NCI-H82 treated with DMSO at 0.1 percent for 48 hours (cell line): ENCODE results near the gene DVL1.
"Not testable (repeated sequence)": the region's sequence is repeated elsewhere in the genome, so short reads cannot be mapped to it uniquely, and the experiment has no call there.

Experiments used
- DNase-seq: peaks from one replicate; lab custom pipeline; 2025; ENCODE audit not compliant: unreplicated experiment; lab: John Stamatoyannopoulos, UW

The DVL1 gene

GRCh38 chr1:1373815-1374588 is 24.8 kb upstream of the DVL1 start:
- DNase-seq: no peak

DNA sequence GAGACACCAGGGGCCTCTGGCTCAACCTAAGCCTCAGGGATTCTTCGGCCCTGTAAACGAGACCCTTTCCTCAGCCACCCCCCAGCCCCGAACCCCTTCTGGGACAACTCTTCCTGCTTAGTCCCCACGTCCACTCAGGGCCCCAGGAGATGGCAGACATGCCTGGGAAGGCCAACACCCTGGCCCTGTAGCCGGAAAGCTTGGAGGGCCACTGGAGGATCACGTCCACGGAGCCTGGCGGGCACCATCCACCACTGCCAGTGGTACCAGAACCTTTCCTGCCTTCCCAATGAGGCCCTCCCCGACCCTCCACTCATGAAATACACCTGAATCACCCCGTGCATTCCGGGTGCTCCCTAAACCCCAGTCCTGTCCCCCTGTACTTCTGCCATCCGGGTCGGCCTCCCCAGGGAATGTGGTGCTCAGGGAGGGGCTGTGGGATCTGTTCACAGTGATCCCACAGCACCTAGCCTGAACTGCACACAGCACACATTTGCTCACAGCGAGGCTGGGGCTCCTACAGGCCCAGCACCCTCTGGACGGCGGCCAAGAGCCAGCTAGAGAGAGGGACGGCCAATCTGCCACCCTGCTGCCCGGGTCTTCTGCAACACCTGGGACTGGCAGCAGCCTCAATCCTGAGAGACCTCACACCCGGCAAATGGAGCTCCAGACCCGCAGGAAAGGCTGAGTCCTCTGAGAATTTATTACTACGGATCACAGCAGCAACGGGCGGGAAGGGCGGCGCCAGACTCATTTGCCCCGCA is 24.0 kb upstream of the DVL1 start:
- DNase-seq: no peak

DNA sequence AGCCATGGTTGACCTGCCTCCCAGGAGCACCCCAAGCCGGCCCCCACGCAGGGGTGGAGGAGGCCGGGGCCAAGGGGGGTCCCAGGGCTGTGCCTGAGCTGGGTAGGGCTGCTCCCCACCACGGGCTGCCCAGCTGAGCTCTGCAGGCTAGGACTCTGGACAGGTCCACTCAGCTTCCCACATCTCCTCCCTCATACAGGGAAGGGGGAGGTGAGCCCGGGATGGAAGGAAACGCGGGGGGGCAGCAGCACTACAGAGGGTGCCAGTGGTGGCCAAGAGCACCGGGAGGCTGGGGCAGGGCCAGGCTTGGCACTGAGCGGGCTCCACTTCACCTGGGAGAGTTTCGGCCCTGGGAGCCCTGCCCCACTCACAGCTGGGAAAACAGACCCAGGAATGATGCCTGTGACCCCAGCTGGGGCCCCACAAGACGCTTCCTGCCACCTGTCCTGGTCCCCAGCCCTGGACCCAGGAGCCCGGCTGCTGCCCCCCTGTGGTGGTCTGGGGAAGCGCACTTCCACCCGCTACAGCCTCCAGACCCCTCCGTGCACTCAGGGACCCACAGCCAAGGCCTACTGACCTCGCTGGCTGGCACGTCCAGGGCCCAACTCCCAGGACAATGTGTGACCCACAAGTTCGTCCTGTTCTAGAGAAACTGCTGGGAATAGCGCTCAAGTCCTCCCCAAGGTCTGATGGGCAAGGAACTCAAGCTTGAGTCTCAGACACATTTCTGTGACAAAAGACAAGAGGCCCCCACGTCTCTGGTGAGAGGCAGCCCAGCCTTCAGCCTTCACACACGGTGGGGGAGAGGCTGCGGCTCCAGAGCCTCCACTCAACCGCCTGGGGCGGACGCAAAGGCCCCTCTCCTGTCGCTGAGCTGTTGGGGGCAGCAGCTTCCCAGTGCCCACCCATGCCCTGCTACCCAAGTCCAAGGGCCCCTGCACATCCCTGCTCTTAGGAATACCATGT is 22.8 kb upstream of the DVL1 start:
- no peak for DNase-seq

DNA sequence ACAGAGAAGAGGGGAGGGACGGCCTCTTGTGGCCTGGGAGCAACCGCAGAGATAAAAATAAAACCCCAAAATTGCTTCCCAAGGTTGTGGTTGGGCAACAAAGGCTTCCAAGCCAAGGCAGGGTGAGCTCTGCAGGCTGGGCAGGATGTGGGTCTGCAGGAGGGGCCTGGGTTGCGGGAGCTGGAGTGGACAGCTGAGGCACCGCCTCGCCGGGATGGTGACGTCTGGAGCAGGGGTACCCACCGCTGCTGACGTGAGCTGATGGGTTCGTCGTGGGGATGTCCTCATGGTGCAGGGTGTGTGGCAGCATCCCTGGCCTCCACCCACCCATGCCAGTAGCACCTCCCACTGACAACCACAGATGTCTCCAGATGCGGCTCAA is 22.1 kb upstream of the DVL1 start:
- DNase-seq: no peak

DNA sequence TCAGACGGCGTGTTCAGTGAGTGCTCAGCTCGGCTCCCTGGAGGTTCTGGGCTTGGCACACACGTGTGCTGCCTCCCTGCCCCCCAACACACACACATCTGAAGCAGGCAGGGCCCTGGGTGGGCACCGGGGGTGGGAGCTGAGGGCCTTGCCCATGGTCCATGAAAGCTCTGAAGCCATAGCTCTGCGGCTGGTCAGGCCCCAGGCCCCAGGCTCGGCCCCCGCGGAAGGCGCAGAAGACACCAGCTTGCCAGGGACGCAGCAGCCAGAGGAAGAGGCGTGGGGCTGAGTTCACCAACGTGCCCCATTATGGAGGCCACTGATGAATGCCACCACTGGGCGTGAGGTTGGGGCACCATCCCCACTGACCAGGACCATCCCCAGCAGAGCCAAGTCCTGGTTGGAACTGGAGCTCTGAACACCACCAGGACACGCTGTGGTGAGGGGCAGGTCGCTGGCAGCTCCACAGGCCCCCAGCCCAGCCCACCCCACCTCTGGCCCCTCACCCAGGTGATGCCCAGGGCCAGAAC is 21.6 kb upstream of the DVL1 start:
- DNase-seq: no peak

- DNase-seq: not testable (repeated sequence)
Measured at GRCh38 chr1:1370094-1370493, 20.9 kb upstream of the DVL1 start.

DNA sequence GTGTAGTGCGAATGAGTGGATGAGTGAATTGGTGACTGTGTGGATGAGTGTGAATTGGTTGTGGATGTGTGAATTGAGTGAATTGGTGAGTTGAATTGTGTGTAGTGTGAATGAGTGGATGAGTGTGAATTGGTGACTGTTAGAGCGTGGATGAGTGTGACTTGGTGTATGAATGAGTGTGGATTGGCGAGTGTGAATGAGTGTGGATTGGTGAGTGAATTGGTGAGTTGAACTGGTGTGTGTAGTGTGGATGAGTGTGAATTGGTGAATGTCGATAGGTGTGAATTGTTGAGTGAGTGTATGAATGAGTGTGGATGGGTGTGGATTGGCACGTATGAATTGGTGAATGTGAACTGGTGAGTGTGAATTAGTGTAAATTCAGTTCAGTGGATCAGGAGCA is 18.1 kb upstream of the DVL1 start:
- no peak for DNase-seq

DNA sequence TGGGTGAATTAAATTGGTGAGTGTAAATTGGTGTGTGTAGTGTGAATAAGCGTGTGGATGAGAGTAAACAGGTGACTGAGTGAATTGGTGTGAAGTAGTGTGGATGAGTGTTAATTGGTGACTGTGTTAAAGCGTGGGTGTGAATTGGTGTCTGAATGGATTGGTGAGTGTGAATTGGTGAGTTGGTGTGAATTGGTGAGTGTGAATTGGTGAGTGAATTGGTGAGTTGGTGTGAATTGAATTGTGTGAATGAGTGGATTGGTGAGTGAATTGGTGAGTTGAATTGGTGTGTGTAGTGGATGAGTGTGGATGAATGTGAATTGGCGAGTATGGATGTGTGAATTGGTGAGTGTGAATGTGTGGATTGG is 17.5 kb upstream of the DVL1 start:
- DNase-seq: no peak

DNA sequence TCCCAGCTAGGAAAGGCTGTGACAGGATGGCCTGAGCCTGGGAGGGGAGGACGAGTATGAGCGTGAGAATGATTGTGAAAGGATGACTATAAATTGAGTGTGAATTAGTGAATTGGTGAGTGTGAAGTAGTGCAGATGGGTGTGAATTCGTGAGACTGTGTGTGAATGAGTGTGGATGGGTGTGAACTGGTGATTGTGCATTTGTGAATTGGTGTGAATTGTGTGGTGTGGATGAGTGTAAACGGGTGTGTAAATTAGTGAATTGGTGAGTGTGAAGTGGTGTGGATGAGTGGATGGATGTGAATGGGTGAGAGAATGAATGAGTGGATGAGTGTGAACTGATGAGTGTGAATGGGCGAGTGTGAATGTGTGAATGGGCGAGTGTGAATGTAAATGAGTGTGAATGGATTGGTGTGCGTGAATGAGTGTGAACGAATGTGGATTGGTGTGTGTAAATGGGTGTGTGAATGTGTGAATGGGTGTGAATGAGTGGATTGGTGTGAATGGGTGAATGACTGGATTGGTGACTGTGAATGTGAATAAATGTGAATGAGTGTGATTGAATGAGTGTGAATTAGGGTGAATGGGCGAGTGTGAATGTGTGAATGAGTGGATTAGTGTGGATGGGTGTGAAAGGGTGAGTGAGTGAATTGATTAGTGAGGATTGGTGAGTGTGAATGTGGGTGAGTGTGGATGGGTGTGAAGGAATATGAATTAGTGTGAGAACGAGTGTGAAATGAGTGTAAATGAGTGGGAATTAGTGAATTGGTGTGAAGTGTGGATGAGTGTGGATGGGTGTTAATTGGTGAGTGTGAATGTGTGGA is 16.9 kb upstream of the DVL1 start:
- no peak for DNase-seq

DNA sequence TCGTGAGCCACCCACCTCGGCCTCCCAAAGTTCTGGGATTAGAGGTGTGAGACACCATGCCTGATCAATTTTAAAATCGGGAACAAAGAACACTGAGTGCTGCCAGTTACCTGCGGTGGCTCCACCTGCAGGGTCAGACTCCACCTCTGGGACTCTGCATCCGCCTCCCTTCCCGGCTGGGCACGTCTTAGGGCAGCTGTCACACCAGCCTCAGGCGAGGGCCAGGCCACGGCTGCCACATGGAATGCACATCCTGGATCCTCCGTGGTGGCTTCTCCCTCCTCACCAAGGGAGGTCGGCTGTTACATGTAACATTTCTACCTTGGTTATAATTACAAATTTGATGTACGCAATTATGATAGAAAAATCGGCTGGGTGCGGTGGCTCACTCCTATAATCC is 15.0 kb upstream of the DVL1 start:
- DNase-seq: no peak

- DNase-seq: no peak
Measured at GRCh38 chr1:1361982-1362423, 12.8 kb upstream of the DVL1 start.

DNA sequence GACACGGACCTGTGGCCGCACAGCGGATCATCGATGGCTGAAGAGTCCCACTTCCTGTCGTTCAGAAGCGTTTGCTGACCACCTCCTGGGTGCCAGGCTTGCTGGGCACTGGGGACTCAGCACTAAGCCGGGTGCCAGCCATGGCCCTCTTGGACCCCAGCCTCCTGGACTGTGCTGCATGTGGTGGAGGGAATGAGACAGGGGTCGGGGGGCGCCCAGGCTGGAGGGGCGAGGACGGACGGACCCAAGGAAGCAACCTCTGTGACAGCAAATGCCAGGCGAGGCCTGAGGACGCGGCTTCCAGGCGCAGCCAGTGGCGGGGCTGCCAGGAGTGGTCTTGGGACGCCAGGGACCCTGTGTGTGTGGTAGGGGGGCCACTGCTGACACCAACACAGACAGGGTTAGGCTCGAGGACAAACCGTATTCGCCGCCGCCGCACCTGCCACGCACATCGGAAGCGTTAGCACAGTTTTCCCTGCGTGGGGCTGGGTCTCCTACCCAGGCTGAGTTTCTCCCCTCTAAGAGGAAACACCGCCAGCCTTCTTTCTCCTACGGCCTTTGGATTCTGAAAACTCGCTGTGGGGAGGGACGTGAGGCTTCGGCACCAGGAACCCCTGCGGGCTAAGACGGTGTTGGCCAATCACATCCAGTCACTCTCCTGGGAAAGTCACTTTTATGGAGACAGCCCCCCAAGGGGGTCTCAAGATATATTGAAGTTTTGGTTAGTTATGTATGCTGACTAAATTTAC is 12.2 kb upstream of the DVL1 start:
- DNase-seq: no peak

DNA sequence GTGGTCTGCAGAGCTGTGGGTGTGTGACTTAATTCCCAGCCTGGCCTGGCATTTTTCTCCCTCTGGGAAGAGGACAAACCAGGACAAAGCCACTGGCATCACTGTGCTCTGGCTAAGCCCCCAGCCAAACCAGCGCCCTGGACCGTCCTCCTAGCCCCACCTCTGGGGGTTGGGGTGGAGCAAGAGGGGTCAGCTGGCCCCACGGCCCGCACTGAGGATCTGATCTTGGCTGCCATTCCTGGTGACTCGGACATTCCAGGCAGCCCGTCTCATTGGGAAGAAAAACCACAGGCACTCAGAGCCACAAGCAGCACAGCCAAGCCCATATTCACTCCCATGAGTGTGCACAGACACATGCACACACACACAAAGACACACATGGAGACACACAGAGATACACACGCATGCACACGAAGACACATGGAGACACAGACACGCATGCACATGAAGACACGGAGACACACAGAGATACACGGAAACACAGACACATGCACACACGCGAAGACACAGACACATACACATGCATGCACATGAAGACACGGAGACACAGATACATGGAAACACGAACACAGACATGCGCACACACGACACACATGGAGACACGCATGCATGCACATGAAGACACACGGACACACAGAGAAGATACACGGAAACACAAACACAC is 11.4 kb upstream of the DVL1 start:
- no peak for DNase-seq

DNA sequence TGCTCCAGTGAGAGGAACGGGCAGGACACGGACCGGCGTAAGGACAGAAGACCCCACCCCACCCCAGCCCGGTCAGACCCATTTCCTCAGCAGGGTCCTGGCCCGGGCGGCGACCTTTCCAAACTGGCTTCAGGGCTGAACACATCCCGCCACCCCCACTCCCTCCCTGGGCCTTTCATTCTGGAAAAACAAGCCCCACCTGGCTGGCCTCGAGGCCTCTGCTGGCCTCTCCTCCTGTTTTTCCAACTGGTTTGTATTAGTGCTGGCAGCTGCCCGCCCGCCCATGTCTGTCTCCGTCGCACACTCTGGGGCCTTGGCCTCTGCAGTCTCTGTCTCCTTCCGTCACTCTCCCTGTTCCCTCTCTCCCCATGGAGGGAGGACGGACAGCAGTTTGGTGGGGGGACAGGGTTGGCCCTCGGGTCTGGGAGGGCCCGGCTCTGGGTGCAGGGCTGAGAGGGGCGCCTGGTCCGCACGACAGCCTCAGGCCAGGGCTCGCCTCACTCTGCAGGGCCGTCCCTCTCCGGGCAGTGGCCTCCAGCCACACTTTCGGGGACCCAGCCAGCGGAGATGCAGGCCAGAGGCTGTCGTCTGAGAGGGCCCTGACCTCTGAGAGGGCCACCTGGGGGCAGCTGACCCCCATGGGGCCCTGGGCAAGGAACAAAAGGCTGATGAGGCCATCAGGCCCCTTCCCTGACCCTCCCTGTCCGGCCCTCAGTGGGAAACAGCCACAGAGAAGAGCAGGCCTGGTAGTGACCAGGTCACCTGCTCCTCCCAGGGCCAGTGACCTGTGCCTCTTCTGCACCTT is 10.6 kb upstream of the DVL1 start:
- DNase-seq: no peak

DNA sequence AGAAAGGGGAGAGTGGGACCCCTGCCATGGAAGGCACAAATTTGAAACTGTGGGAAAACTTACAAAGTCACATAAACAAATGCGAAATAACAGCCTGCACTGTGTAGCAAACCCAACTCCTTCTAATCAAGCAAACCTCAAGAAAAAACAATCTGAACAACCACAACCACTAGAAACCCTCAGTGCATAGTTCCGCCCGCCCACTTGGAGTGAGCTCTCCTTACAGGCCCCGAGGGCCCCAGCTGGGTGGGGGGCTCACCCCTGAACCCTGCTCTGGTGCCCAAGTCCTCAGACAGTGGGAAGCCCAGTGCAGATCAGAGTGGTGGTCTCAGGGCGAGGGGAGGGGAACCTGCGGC is 10.1 kb upstream of the DVL1 start:
- no peak for DNase-seq

- peak; percentile 90 for DNase-seq
Measured at GRCh38 chr1:1358433-1359271, 9.4 kb upstream of the DVL1 start, which contains the start of gene MXRA8. MXRA8 (minus strand) TSS chr1:1358555; CDS start chr1:1358504, 51 bp downstream.

GRCh38 chr1:1357871-1358432 is 8.7 kb upstream of the DVL1 start:
- DNase-seq: no peak
